Adrenal gland (tissue), 12 donors: Measurements from ENCODE around the gene BCAS3. TPM values are rescaled to one million over a fixed set of nuclear protein-coding genes. Genes with fewer than 3 reads are reported as not detected.

Experiments
- DNase-seq, 7 donors: peaks; one replicate each; pipeline ENCODE4 v3.0.0-alpha.2; 2019 to 2020
- H3K27ac ChIP-seq, 5 donors: fragments of 200-600 bp; sonication (generic) in 4 of 5; 1 replicate in 3 of 5; 2 replicates in 2 of 5; pipeline versions ENCODE4 v1.5.1 to v1.8.0; 2016 to 2020; ENCODE audit warnings: mild to moderate bottlenecking in 1 of 5
- H3K27me3 ChIP-seq: fragments of 200-600 bp; 2 replicates; pipeline ENCODE4 v1.8.0; 2021
- H3K36me3 ChIP-seq, 2 donors: fragments of 200-600 bp; replicated peaks in 1 of 2; 1 replicate in 1 of 2; 2 replicates in 1 of 2; pipeline versions ENCODE4 v1.5.1 to v1.8.0; 2018 to 2022
- H3K4me1 ChIP-seq, 2 donors: fragments of 200-600 bp; replicated peaks in 1 of 2; 1 replicate in 1 of 2; 2 replicates in 1 of 2; pipeline versions ENCODE4 v1.5.1 to v1.8.0; 2018 to 2021
- H3K4me3 ChIP-seq, 4 donors: fragments of 200-600 bp; sonication (generic) in 3 of 4; one replicate each; pipeline ENCODE4 v1.5.1; 2016 to 2018
- H3K9me3 ChIP-seq, 3 donors: fragments of 200-600 bp; sonication (generic) in 1 of 3; replicated peaks in 1 of 3; 1 replicate in 2 of 3; 2 replicates in 1 of 3; pipeline versions ENCODE4 v1.5.1 to v1.8.0; 2016 to 2021
- POLR2A ChIP-seq, 2 donors: fragments of 450-650 bp; IDR thresholded peaks; one replicate each; pipeline ENCODE4 v1.6.1; 2017; ENCODE audit warnings: antibody characterized with exemption in 2 of 2, mild to moderate bottlenecking in 2 of 2, moderate library complexity in 1 of 2
- WGBS, 4 donors: extraction: QIAGEN DNeasy Blood & Tissue Kit in 2 of 4; methylation state at CpG; one replicate each; pipeline versions ENCODE4 v1.1.5 to v1.1.7; 2013 to 2017; 5-methylcytosine and 5-hydroxymethylcytosine counted together
- intact Hi-C, 2 donors: fragments of 100-400 bp; cut with DNase I; formaldehyde crosslinking; loops; one replicate each; pipeline versions ENCODE4 v1.14.1 to v1.15.0; 2022 to 2023
- polyA plus RNA-seq, 3 donors: library from polyadenylated mRNA; stranded (reverse); fragments of 200-250 nt in 2 of 3; fragments of 350-450 nt in 1 of 3; fragmentation: Illumina TruSeq in 1 of 3; extraction: RNeasy Lipid Tissue Mini Kit (QIAGEN cat#74804) in 1 of 3; gene quantifications; one replicate each; pipeline ENCODE4 v1.2.3, GENCODE V29; 2013 to 2014
- total RNA-seq, 9 donors: library from RNA; depleted of rRNA in 4 of 9; stranded (reverse); fragments of >200 nt in 4 of 9; fragments of 120-200 nt in 1 of 9; fragmentation: NEBNext Ultra II Directional in 1 of 9; extraction: Animal tissue kit (Norgen Biotek cat#: 25700) in 1 of 9; gene quantifications; one replicate each; pipeline versions ENCODE4 v1.1.0 to v1.2.4, GENCODE V29; 2013 to 2023
- TF ChIP-seq, protein P1 (sequence below), 6 experiments: fragments of 450-650 bp in 4 of 6; fragments of 200-600 bp in 2 of 6; sonication (generic) in 1 of 6; IDR thresholded peaks; 1 replicate in 5 of 6; 2 replicates in 1 of 6; pipeline versions ENCODE4 v1.5.1 to v1.8.0; 2016 to 2021; ENCODE audit warnings: antibody characterized with exemption in 6 of 6, mild to moderate bottlenecking in 2 of 6, moderate library complexity in 1 of 6
- donor health status: healthy with polysubstance abuse.
- donor health status: Bipolar disorder and iron deficiency.
- donor health status: DM: yes; HTN: yes; CAD: no.
- donor health status: DM: no; HTN: no; CAD: no.
- donor health status: DM: no; HTN: no; CAD: no.
- donor health status: DM: yes; HTN: yes; CAD: no.

The BCAS3 gene
- total and polyA plus RNA-seq, 12 donors: 9.4 to 105 (median 29.0) TPM

DNA sequence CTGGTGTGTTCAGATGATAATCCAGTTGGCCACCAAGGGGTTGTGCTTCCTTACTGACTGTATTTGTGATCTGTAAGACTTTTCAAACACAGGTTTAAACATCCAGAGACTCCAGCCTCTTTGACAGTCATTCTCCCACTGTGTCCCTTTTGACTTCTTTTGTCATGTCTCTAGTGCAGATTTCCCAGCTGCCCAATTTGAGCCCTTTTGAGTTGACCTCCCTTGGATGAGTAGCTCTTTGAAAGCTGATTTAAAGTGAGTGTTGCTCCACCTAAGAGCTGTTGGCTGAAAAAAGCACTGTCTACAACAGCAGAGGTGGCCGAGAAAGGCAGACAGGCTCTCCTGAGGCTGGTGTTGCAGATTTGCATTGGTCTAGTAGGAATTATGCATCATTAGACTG is 533.6 kb downstream of the BCAS3 start:
- TF ChIP-seq POLR2A (IDR thresholded peaks at IDR 0.05): no peak
- TF ChIP-seq, protein P1, sequence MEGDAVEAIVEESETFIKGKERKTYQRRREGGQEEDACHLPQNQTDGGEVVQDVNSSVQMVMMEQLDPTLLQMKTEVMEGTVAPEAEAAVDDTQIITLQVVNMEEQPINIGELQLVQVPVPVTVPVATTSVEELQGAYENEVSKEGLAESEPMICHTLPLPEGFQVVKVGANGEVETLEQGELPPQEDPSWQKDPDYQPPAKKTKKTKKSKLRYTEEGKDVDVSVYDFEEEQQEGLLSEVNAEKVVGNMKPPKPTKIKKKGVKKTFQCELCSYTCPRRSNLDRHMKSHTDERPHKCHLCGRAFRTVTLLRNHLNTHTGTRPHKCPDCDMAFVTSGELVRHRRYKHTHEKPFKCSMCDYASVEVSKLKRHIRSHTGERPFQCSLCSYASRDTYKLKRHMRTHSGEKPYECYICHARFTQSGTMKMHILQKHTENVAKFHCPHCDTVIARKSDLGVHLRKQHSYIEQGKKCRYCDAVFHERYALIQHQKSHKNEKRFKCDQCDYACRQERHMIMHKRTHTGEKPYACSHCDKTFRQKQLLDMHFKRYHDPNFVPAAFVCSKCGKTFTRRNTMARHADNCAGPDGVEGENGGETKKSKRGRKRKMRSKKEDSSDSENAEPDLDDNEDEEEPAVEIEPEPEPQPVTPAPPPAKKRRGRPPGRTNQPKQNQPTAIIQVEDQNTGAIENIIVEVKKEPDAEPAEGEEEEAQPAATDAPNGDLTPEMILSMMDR (IDR thresholded peaks at IDR 0.05): no peak
- Histone ChIP-seq H3K36me3 (no peaks in the 10 kb centered on the region), H3K27ac (no peak overlapping the region), H3K4me1 (peaks cover 12 to 25% of the 10 kb centered on the region in 2 donors), H3K27me3 (no peaks in the 10 kb centered on the region), H3K4me3 (no peak overlapping the region), H3K9me3 (no peaks in the 10 kb centered on the region)
- intact Hi-C loops: no loop called here
- DNase-seq: no peak
- 93 to 100% (median 100%) methylated on average over 1 of the region's 1 CpG for WGBS, 4 donors

DNA sequence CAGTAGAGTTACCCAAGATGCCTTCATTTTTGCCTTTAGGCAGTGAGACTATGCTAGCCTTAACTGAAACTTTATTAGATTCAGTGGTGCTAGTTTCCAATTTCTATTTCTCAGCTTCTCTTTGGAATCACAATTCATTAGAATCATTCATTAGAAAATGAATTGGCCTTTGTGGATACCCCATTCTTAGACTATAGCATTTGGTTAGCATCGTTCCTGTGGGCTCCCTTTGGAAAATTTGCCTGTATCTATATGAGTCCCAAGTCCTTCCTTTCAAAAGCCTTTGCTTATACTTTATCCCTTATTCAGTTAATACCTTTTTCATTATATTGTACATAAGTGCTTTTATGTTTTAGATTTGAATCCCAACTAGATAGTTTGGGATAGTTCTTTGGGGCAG is 535.0 kb downstream of the BCAS3 start:
- intact Hi-C loops: no loop called here
- H3K9me3 ChIP-seq: no peaks in the 10 kb centered on the region
- TF ChIP-seq POLR2A (IDR thresholded peaks at IDR 0.05): no peak
- TF ChIP-seq, protein P1 (IDR thresholded peaks at IDR 0.05): no peak
- H3K4me3 ChIP-seq: no peak overlapping the region
- H3K36me3 ChIP-seq: no peaks in the 10 kb centered on the region
- no peak for DNase-seq
- WGBS, 4 donors: 93 to 98% (median 96%) methylated on average over 1 of the region's 1 CpG
- no peak overlapping the region for H3K27ac ChIP-seq
- no peaks in the 10 kb centered on the region for H3K27me3 ChIP-seq
- H3K4me1 ChIP-seq: peaks cover 12 to 24% of the 10 kb centered on the region in 2 donors

GRCh38 chr17:61214753-61215152 is 537.1 kb downstream of the BCAS3 start:
- no peak for DNase-seq
- Histone ChIP-seq H3K9me3 (no peaks in the 10 kb centered on the region), H3K4me3 (no peak overlapping the region), H3K27me3 (no peaks in the 10 kb centered on the region), H3K36me3 (no peaks in the 10 kb centered on the region), H3K4me1 (peaks cover 0 to 18% of the 10 kb centered on the region in 2 donors), H3K27ac (no peak overlapping the region)
- TF ChIP-seq, protein P1 (IDR thresholded peaks at IDR 0.05): no peak
- TF ChIP-seq POLR2A (IDR thresholded peaks at IDR 0.05): no peak
- intact Hi-C loops: no loop called here

GRCh38 chr17:61216066-61216465 is 538.4 kb downstream of the BCAS3 start:
- no peaks in the 10 kb centered on the region for H3K27me3 ChIP-seq
- no peaks in the 10 kb centered on the region for H3K36me3 ChIP-seq
- WGBS, 4 donors: 94 to 96% (median 96%) methylated on average over 4 of the region's 4 CpGs
- intact Hi-C loops: no loop called here
- peaks cover 0 to 14% of the 10 kb centered on the region in 2 donors for H3K4me1 ChIP-seq
- H3K4me3 ChIP-seq: no peak overlapping the region
- H3K27ac ChIP-seq: no peak overlapping the region
- TF ChIP-seq, protein P1 (IDR thresholded peaks at IDR 0.05): no peak
- TF ChIP-seq POLR2A (IDR thresholded peaks at IDR 0.05): no peak
- DNase-seq: no peak
- no peaks in the 10 kb centered on the region for H3K9me3 ChIP-seq
